ENCODE results near the gene PTPRJ.

Gene PTPRJ

GRCh38 chr11:47940904-47941649 lies 39.3 kb upstream of the PTPRJ start:
- H4K20me1 ChIP-seq (ENCODE audit: control insufficient read depth, insufficient read depth, low read depth, low read length), result no peaks in the 10 kb centered on the region
- no peaks in the 10 kb centered on the region for H3K9me2 ChIP-seq (replicated peaks; ENCODE audit: control insufficient read depth, low read length)
- no peaks in the 10 kb centered on the region for H3K4me1 ChIP-seq (ENCODE audit: control insufficient read depth, low read length)
- TF ChIP-seq CTCF (IDR thresholded peaks at IDR 0.05; ENCODE audit: low read depth, low read length, poor library complexity, severe bottlenecking) (no peak), EZH2phosphoT487 (IDR thresholded peaks at IDR 0.05; ENCODE audit: borderline replicate concordance, low read length) (no peak)
- no peak overlapping the region for H3K4me2 ChIP-seq (ENCODE audit: low read length)
- H3K4me3 ChIP-seq (ENCODE audit: low read length), result no peak overlapping the region
- H3F3A ChIP-seq (ENCODE audit: control insufficient read depth, insufficient read depth), result no peaks in the 10 kb centered on the region
- no peaks in the 10 kb centered on the region for H3K36me3 ChIP-seq (ENCODE audit: control insufficient read depth, low read length)
- no peak overlapping the region for H3K27ac ChIP-seq (ENCODE audit: low read depth, low read length)
- H3K27me3 ChIP-seq (ENCODE audit: control insufficient read depth, low read length), result no peaks in the 10 kb centered on the region
- H3K79me2 ChIP-seq (ENCODE audit: control insufficient read depth, low read length), result no peaks in the 10 kb centered on the region
- H3K9me3 ChIP-seq (ENCODE audit: control insufficient read depth, insufficient read depth, low read length), result no peaks in the 10 kb centered on the region

GRCh38 chr11:47941907-47942558 lies 38.3 kb upstream of the PTPRJ start:
- no peak for TF ChIP-seq EZH2phosphoT487 (IDR thresholded peaks at IDR 0.05; ENCODE audit: borderline replicate concordance, low read length)
- TF ChIP-seq CTCF (IDR thresholded peaks at IDR 0.05; ENCODE audit: low read depth, low read length, poor library complexity, severe bottlenecking), result no peak
- H3K4me3 ChIP-seq (ENCODE audit: low read length), result no peak overlapping the region
- no peaks in the 10 kb centered on the region for H4K20me1 ChIP-seq (ENCODE audit: control insufficient read depth, insufficient read depth, low read depth, low read length)
- no peak overlapping the region for H3K4me2 ChIP-seq (ENCODE audit: low read length)
- no peaks in the 10 kb centered on the region for H3K9me3 ChIP-seq (ENCODE audit: control insufficient read depth, insufficient read depth, low read length)
- H3K4me1 ChIP-seq (ENCODE audit: control insufficient read depth, low read length), result no peaks in the 10 kb centered on the region
- no peaks in the 10 kb centered on the region for H3K27me3 ChIP-seq (ENCODE audit: control insufficient read depth, low read length)
- no peaks in the 10 kb centered on the region for H3F3A ChIP-seq (ENCODE audit: control insufficient read depth, insufficient read depth)
- H3K9me2 ChIP-seq (replicated peaks; ENCODE audit: control insufficient read depth, low read length), result no peaks in the 10 kb centered on the region
- H3K36me3 ChIP-seq (ENCODE audit: control insufficient read depth, low read length), result no peaks in the 10 kb centered on the region
- no peaks in the 10 kb centered on the region for H3K79me2 ChIP-seq (ENCODE audit: control insufficient read depth, low read length)
- H3K27ac ChIP-seq (ENCODE audit: low read depth, low read length), result no peak overlapping the region

- no peaks in the 10 kb centered on the region for H3K9me2 ChIP-seq (replicated peaks; ENCODE audit: control insufficient read depth, low read length)
- H3K4me3 ChIP-seq (ENCODE audit: low read length), result no peak overlapping the region
- no peak overlapping the region for H3K4me2 ChIP-seq (ENCODE audit: low read length)
- H3K79me2 ChIP-seq (ENCODE audit: control insufficient read depth, low read length), result no peaks in the 10 kb centered on the region
- no peaks in the 10 kb centered on the region for H3F3A ChIP-seq (ENCODE audit: control insufficient read depth, insufficient read depth)
- no peaks in the 10 kb centered on the region for H4K20me1 ChIP-seq (ENCODE audit: control insufficient read depth, insufficient read depth, low read depth, low read length)
- no peaks in the 10 kb centered on the region for H3K27me3 ChIP-seq (ENCODE audit: control insufficient read depth, low read length)
- no peaks in the 10 kb centered on the region for H3K4me1 ChIP-seq (ENCODE audit: control insufficient read depth, low read length)
- no peak overlapping the region for H3K27ac ChIP-seq (ENCODE audit: low read depth, low read length)
- H3K36me3 ChIP-seq (ENCODE audit: control insufficient read depth, low read length), result no peaks in the 10 kb centered on the region
- H3K9me3 ChIP-seq (ENCODE audit: control insufficient read depth, insufficient read depth, low read length), result no peaks in the 10 kb centered on the region
- TF ChIP-seq CTCF (IDR thresholded peaks at IDR 0.05; ENCODE audit: low read depth, low read length, poor library complexity, severe bottlenecking), result no peak
- TF ChIP-seq EZH2phosphoT487 (IDR thresholded peaks at IDR 0.05; ENCODE audit: borderline replicate concordance, low read length), result no peak
Observed at GRCh38 chr11:47943721-47944586, 36.4 kb upstream of the PTPRJ start.
